Activated naive CD4-positive, alpha-beta T cell treated with anti-CD3 and anti-CD28 coated beads, Interleukin-2, amount 10 ng/mL, durations not matched to agents 7 days and 5 days (primary cell): ENCODE measurements around the gene CTNND2.

Experiments used
- CTCF ChIA-PET: fragments of 350-600 bp; sonication (Branson Sonifier 250); formaldehyde crosslinking; loops from one replicate; lab custom pipeline; 2021; ENCODE audit warnings: antibody characterized with exemption; lab: Charles Lee
- DNase-seq: peaks from one replicate; pipeline ENCODE4 v3.0.0-alpha.2; 2020
- H3K27ac Mint-ChIP-seq: one replicate; pipeline ENCODE4 v1.8.0; 2021; ENCODE audit warnings: mild to moderate bottlenecking, moderate library complexity, mixed read lengths
- H3K27me3 Mint-ChIP-seq: one replicate; pipeline ENCODE4 v1.8.0; 2021; ENCODE audit warnings: mild to moderate bottlenecking, mixed read lengths
- H3K36me3 Mint-ChIP-seq: one replicate; pipeline ENCODE4 v1.8.0; 2021; ENCODE audit warnings: mixed read lengths
- H3K4me1 Mint-ChIP-seq: one replicate; pipeline ENCODE4 v1.8.0; 2021; ENCODE audit warnings: mixed read lengths
- H3K4me3 Mint-ChIP-seq: one replicate; pipeline ENCODE4 v1.8.0; 2021; ENCODE audit warnings: mild to moderate bottlenecking, moderate library complexity, mixed read lengths
- H3K9me3 Mint-ChIP-seq: one replicate; pipeline ENCODE4 v1.8.0; 2021; ENCODE audit warnings: mixed read lengths

CTNND2 gene

GRCh38 chr5:11596657-11597071 lies 307.6 kb downstream of the CTNND2 start:
- Mint-ChIP-seq H3K4me1 (no peaks in the 10 kb centered on the region), H3K27me3 (no peaks in the 10 kb centered on the region), H3K9me3 (no peaks in the 10 kb centered on the region), H3K27ac (no peak overlapping the region), H3K4me3 (no peak overlapping the region), H3K36me3 (no peaks in the 10 kb centered on the region)
- no peak for DNase-seq
- CTCF ChIA-PET = interaction anchor here (0.6 kb wide), 1 partner anchor 1258 kb away, joined by 4 read pairs; no protein-coding TSS in a partner anchor

- H3K36me3 Mint-ChIP-seq = no peaks in the 10 kb centered on the region
- no peaks in the 10 kb centered on the region for H3K27me3 Mint-ChIP-seq
- no peak for DNase-seq
- CTCF ChIA-PET = interaction anchor here (0.7 kb wide), 1 partner anchor 23 kb away, joined by 3 read pairs; no protein-coding TSS in a partner anchor
- no peak overlapping the region for H3K4me3 Mint-ChIP-seq
- no peak overlapping the region for H3K27ac Mint-ChIP-seq
- H3K4me1 Mint-ChIP-seq = no peaks in the 10 kb centered on the region
- H3K9me3 Mint-ChIP-seq = no peaks in the 10 kb centered on the region
These were observed 308.1 kb downstream of the CTNND2 start for GRCh38 chr5:11596185-11596584.

DNA sequence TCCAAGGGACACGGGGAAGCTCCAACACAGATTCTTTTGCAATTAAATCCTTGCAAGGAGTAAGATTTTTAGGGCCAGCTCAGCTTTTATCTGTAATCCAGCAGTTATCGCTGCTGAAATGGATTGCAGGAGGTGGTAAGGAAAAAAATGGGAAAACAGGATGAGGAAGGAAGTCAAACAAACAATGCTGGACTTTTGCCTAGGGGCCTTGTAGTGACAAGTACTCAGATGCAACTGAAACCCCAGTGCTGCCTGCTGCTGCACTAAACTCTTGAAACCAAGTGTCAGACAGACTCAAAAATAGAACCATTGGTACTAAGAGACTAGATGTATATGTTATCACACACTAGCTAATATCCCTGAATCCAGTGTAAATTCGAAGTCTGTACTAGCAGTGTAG lies 309.2 kb downstream of the CTNND2 start:
- H3K27ac Mint-ChIP-seq = no peak overlapping the region
- no peaks in the 10 kb centered on the region for H3K27me3 Mint-ChIP-seq
- H3K9me3 Mint-ChIP-seq = peaks cover 1% of the 10 kb centered on the region
- no peaks in the 10 kb centered on the region for H3K36me3 Mint-ChIP-seq
- no peak for DNase-seq
- CTCF ChIA-PET = no interaction called here
- H3K4me3 Mint-ChIP-seq = no peak overlapping the region
- no peaks in the 10 kb centered on the region for H3K4me1 Mint-ChIP-seq

GRCh38 chr5:11594021-11594420 lies 310.2 kb downstream of the CTNND2 start:
- Mint-ChIP-seq H3K9me3 (peaks cover 1% of the 10 kb centered on the region), H3K4me1 (no peaks in the 10 kb centered on the region), H3K27me3 (no peaks in the 10 kb centered on the region), H3K4me3 (no peak overlapping the region), H3K27ac (no peak overlapping the region), H3K36me3 (no peaks in the 10 kb centered on the region)
- no peak for DNase-seq
- CTCF ChIA-PET = no interaction called here

DNA sequence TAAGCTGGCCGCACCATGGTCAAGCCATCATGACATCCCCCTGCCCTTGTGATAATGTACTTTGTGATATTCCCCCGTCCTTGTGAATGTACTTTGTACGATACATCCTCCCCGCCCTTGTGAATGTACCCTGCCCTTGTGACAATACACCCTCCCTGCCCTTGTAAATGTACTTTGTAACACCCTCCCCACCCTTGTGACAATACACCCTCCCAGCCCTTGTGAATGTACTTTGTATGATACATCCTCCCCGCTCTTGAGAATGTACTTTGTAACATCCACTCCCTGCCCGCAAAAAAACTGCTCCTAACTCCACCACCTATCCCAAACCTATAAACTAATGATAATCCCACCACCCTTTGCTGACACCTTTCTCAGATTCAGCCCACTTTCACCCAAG lies 313.8 kb downstream of the CTNND2 start:
- DNase-seq = no peak
- Mint-ChIP-seq H3K27me3 (no peaks in the 10 kb centered on the region), H3K9me3 (peaks cover 1% of the 10 kb centered on the region), H3K36me3 (no peaks in the 10 kb centered on the region), H3K4me3 (no peak overlapping the region), H3K4me1 (no peaks in the 10 kb centered on the region), H3K27ac (no peak overlapping the region)
- CTCF ChIA-PET = no interaction called here

- Mint-ChIP-seq H3K36me3 (no peaks in the 10 kb centered on the region), H3K27me3 (no peaks in the 10 kb centered on the region), H3K4me3 (no peak overlapping the region), H3K9me3 (peaks cover 1% of the 10 kb centered on the region), H3K27ac (no peak overlapping the region), H3K4me1 (no peaks in the 10 kb centered on the region)
- DNase-seq = no peak
- CTCF ChIA-PET = no interaction called here
These were observed 315.4 kb downstream of the CTNND2 start for GRCh38 chr5:11588803-11589202.

- Mint-ChIP-seq H3K36me3 (no peaks in the 10 kb centered on the region), H3K9me3 (no peaks in the 10 kb centered on the region), H3K4me3 (no peak overlapping the region), H3K4me1 (no peaks in the 10 kb centered on the region), H3K27ac (no peak overlapping the region), H3K27me3 (no peaks in the 10 kb centered on the region)
- DNase-seq = no peak
- CTCF ChIA-PET = no interaction called here
These were observed 320.2 kb downstream of the CTNND2 start for GRCh38 chr5:11584017-11584416.

DNA sequence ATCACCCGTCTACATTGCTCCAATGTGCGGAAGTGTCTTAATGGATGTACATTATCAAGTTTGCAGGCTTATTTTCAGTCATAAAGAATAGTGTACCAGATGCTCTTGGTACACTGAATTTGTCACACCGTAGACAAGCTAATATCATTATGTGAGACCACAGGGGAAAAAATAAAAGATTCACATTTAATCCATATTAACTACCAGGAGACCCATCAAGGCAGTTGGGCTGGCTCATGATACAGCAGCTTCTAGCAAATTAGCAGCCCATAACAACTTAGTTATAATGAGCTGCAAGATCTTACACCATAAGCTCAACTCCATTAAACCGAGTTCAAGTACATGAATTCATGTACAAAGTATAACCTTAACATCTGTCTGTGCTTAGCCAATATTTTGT lies 324.9 kb downstream of the CTNND2 start:
- CTCF ChIA-PET = no interaction called here
- H3K9me3 Mint-ChIP-seq = no peaks in the 10 kb centered on the region
- no peaks in the 10 kb centered on the region for H3K27me3 Mint-ChIP-seq
- H3K36me3 Mint-ChIP-seq = no peaks in the 10 kb centered on the region
- no peak overlapping the region for H3K4me3 Mint-ChIP-seq
- no peak for DNase-seq
- H3K27ac Mint-ChIP-seq = no peak overlapping the region
- H3K4me1 Mint-ChIP-seq = no peaks in the 10 kb centered on the region

- Mint-ChIP-seq H3K4me3 (no peak overlapping the region), H3K4me1 (no peaks in the 10 kb centered on the region), H3K9me3 (no peaks in the 10 kb centered on the region), H3K27me3 (no peaks in the 10 kb centered on the region), H3K36me3 (no peaks in the 10 kb centered on the region), H3K27ac (no peak overlapping the region)
- CTCF ChIA-PET = no interaction called here
- no peak for DNase-seq
These were observed 329.5 kb downstream of the CTNND2 start for GRCh38 chr5:11574787-11575186.

DNA sequence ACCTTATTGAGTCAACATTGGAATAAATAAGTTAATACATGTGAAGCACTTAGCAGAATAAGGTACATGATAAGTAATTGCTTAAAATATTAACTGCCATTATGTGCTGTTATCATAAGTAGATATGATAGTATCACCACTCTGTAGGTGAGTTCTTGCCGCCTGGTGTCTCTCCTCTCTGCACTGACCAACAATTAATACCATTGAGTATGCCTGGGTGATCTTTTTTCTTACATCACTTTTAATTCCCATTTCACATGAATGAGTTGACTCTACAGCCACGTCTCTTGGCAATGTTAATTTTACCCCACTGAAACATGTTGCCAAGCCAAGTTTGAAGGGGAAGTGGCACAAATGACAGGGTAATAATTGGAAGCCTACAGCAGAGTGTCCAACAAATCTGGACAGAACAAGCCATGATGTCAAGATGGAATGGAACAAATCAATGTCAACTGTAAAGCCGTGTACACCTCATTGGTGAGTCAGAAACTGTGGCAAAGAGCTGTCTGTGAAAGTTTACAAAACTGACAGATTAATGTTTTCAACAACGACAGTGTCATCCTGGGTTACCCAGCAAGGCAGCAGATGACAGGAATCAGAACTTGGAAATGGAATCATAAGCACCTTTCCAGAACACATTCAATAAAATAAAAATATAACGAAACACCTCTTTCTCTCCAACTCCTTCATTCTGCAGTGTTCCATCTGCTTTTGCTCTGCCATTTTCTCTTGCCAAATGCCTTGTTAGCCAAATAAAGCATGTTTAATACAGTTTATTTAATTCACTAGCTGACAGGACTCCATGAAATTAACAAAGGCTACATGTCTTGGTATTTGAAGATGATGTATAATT lies 330.9 kb downstream of the CTNND2 start:
- DNase-seq = no peak
- Mint-ChIP-seq H3K27ac (no peak overlapping the region), H3K9me3 (no peaks in the 10 kb centered on the region), H3K36me3 (no peaks in the 10 kb centered on the region), H3K4me1 (no peaks in the 10 kb centered on the region), H3K4me3 (no peak overlapping the region), H3K27me3 (no peaks in the 10 kb centered on the region)
- CTCF ChIA-PET = no interaction called here

DNA sequence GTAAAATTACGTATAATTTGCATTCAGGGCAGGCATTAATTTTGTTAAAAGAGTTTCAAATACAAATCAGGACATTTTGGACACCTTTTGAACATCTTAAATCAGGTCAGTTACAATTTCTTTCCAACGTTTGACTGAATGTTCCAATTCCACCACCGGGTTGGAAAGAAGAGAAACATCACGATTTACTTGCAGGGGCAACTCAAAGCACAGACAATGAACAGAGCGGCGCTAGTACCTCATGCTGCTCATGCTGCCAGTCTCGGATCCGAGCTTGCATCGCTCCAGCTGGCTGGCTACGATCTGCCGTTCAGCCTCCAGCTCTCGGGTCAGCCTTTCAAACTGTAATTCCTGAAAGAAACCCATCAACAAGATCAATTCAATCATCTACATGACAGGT lies 339.5 kb downstream of the CTNND2 start:
- CTCF ChIA-PET = no interaction called here

GRCh38 chr5:11563822-11564221 lies 340.4 kb downstream of the CTNND2 start:
- H3K9me3 Mint-ChIP-seq = no peaks in the 10 kb centered on the region
- DNase-seq = no peak
- no peaks in the 10 kb centered on the region for H3K36me3 Mint-ChIP-seq
- no peak overlapping the region for H3K27ac Mint-ChIP-seq
- H3K4me3 Mint-ChIP-seq = no peak overlapping the region
- H3K27me3 Mint-ChIP-seq = no peaks in the 10 kb centered on the region
- CTCF ChIA-PET = no interaction called here
- H3K4me1 Mint-ChIP-seq = no peaks in the 10 kb centered on the region

More for the DNA sequence above, 339.5 kb downstream of the CTNND2 start:
- no peak overlapping the region for H3K4me3 Mint-ChIP-seq
- H3K36me3 Mint-ChIP-seq = no peaks in the 10 kb centered on the region
- no peaks in the 10 kb centered on the region for H3K4me1 Mint-ChIP-seq
- H3K27ac Mint-ChIP-seq = no peak overlapping the region
- no peak for DNase-seq
- no peaks in the 10 kb centered on the region for H3K27me3 Mint-ChIP-seq
- no peaks in the 10 kb centered on the region for H3K9me3 Mint-ChIP-seq

- no peak for DNase-seq
- H3K9me3 Mint-ChIP-seq = no peaks in the 10 kb centered on the region
- no peaks in the 10 kb centered on the region for H3K27me3 Mint-ChIP-seq
- CTCF ChIA-PET = no interaction called here
- H3K4me1 Mint-ChIP-seq = no peaks in the 10 kb centered on the region
- H3K27ac Mint-ChIP-seq = no peak overlapping the region
- no peaks in the 10 kb centered on the region for H3K36me3 Mint-ChIP-seq
- H3K4me3 Mint-ChIP-seq = no peak overlapping the region
These were observed 343.1 kb downstream of the CTNND2 start for GRCh38 chr5:11560915-11561697.

- Mint-ChIP-seq H3K27ac (no peak overlapping the region), H3K36me3 (no peaks in the 10 kb centered on the region), H3K27me3 (no peaks in the 10 kb centered on the region), H3K4me3 (no peak overlapping the region), H3K9me3 (no peaks in the 10 kb centered on the region), H3K4me1 (no peaks in the 10 kb centered on the region)
- CTCF ChIA-PET = no interaction called here
- no peak for DNase-seq
These were observed 347.2 kb downstream of the CTNND2 start for GRCh38 chr5:11557063-11557462.

DNA sequence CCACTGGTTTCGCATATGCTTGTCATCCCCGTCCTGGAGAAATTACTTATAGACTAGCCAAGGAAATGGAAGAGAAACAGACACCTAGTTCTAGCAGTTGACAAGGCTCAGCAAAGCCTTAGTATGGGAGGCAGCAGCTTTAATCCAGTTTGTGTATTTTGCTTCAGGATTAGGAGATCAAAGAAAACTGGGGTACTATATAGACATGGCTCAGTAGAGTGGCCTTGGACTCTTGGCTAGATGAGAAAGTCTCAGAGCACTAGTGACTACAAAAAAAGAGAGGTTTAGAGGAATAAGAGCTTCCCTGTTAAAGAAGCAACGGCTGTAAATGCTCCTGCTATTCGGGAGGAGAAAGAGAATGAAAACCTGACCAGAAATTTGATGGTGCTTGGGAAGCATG lies 349.1 kb downstream of the CTNND2 start:
- no peak overlapping the region for H3K4me3 Mint-ChIP-seq
- H3K27ac Mint-ChIP-seq = no peak overlapping the region
- H3K9me3 Mint-ChIP-seq = no peaks in the 10 kb centered on the region
- CTCF ChIA-PET = no interaction called here
- no peaks in the 10 kb centered on the region for H3K4me1 Mint-ChIP-seq
- DNase-seq = no peak
- H3K36me3 Mint-ChIP-seq = no peaks in the 10 kb centered on the region
- no peaks in the 10 kb centered on the region for H3K27me3 Mint-ChIP-seq
